Smooth muscle cell of the brain vasculature (primary cell): ENCODE measurements around the gene FAM120C.

Experiments
- DNase-seq: peaks from one replicate; pipeline ENCODE4 v3.0.0-alpha.2; 2012; ENCODE audit warnings: low read depth, low spot score

The FAM120C gene

GRCh38 chrX:54030329-54030728 is 152.7 kb downstream of the FAM120C start:
- no peak for DNase-seq

- no peak for DNase-seq
Observed at GRCh38 chrX:54029529-54030143, 153.4 kb downstream of the FAM120C start.

DNA sequence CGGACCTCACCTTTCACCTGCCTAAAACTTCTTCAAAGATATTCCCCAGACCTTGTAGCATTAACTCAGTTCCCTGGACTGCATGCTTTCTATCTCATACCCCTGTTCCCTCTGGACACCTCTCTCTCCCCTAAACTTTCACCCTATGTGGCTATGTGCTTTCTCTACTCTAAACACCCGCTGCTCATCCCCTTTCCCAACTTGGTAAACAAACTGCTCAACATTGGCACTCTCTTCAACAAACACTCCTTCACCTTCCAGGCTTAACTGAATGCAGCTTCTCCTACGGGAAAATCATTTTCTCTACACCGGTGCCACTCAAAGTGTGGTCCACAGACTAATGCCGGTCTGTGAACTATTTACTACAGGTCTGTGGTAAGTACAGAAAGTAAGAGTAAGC is 158.7 kb downstream of the FAM120C start:
- no peak for DNase-seq
